SK-N-SH treated with all-trans-retinoic acid at 6 μM for 48 hours (cell line): Measurements from ENCODE around the gene DOCK4.

Source experiments
- ATAC-seq: fragments of 200-7000 bp; cut with Tn5 transposase; 3 replicates; pipeline ENCODE4 v1.9.1; 2020; ENCODE audit warnings: mild to moderate bottlenecking, moderate library complexity
- ARNTL ChIP-seq: fragments of 450-650 bp; formaldehyde crosslinking; IDR thresholded peaks from 2 replicates; pipeline ENCODE4 v1.5.0; 2020; ENCODE audit warnings: low read depth, mild to moderate bottlenecking, moderate library complexity, borderline replicate concordance
- BACH2 ChIP-seq: fragments of 250-450 bp; sonication (Bioruptor Pico); IDR thresholded peaks from 2 replicates; pipeline ENCODE4 v1.9.0; 2021; ENCODE audit warnings: mild to moderate bottlenecking, borderline replicate concordance
- CREB5 ChIP-seq: fragments of 250-450 bp; sonication (Bioruptor Pico); IDR thresholded peaks from 2 replicates; pipeline ENCODE4 v1.5.1; 2020; ENCODE audit warnings: low read depth, mild to moderate bottlenecking, moderate library complexity
- CSRNP3 ChIP-seq: fragments of 250-450 bp; sonication (Bioruptor Pico); IDR thresholded peaks from 2 replicates; pipeline ENCODE4 v1.5.1; 2021; ENCODE audit warnings: mild to moderate bottlenecking, moderate library complexity
- ESRRG ChIP-seq: fragments of 250-450 bp; sonication (Bioruptor Pico); IDR thresholded peaks from 2 replicates; pipeline ENCODE4 v1.6.1; 2021; ENCODE audit warnings: mild to moderate bottlenecking
- GLIS3 ChIP-seq: fragments of 250-450 bp; sonication (Bioruptor Pico); IDR thresholded peaks from 2 replicates; pipeline ENCODE4 v1.5.0; 2020; ENCODE audit warnings: mild to moderate bottlenecking, moderate library complexity
- ISL1 ChIP-seq: fragments of 250-450 bp; sonication (Bioruptor Pico); IDR thresholded peaks from 2 replicates; pipeline ENCODE4 v2.1.2; 2022; ENCODE audit warnings: mild to moderate bottlenecking, moderate library complexity
- OSR1 ChIP-seq: fragments of 250-450 bp; sonication (Bioruptor Pico); IDR thresholded peaks from 2 replicates; pipeline ENCODE4 v1.8.0; 2022; ENCODE audit warnings: moderate library complexity, mild to moderate bottlenecking, inconsistent platforms
- POU6F1 ChIP-seq: fragments of 250-450 bp; sonication (Bioruptor Pico); IDR thresholded peaks from 2 replicates; pipeline ENCODE4 v1.8.0; 2021; ENCODE audit warnings: low read depth, mild to moderate bottlenecking, moderate library complexity, borderline replicate concordance
- PPARA ChIP-seq: fragments of 250-450 bp; sonication (Bioruptor Pico); IDR thresholded peaks from 2 replicates; pipeline ENCODE4 v1.5.0; 2020; ENCODE audit warnings: mild to moderate bottlenecking, borderline replicate concordance
- RARB ChIP-seq: fragments of 250-450 bp; sonication (Bioruptor Pico); IDR thresholded peaks from 2 replicates; pipeline ENCODE4 v1.8.0; 2021; ENCODE audit warnings: mild to moderate bottlenecking, moderate library complexity
- SNAI2 ChIP-seq: fragments of 250-450 bp; sonication (Bioruptor Pico); IDR thresholded peaks from 2 replicates; pipeline ENCODE4 v1.5.0; 2020; ENCODE audit warnings: mild to moderate bottlenecking, moderate library complexity
- TCF4 ChIP-seq: fragments of 250-450 bp; sonication (Bioruptor Pico); IDR thresholded peaks from 2 replicates; pipeline ENCODE4 v1.8.0; 2021; ENCODE audit warnings: mild to moderate bottlenecking, moderate library complexity, borderline replicate concordance
- TSHZ2 ChIP-seq: fragments of 250-450 bp; sonication (Bioruptor Pico); IDR thresholded peaks from 2 replicates; pipeline ENCODE4 v1.5.0; 2020; ENCODE audit warnings: mild to moderate bottlenecking, moderate library complexity
- ZC3H10 ChIP-seq: fragments of 250-450 bp; sonication (Bioruptor Pico); IDR thresholded peaks from 2 replicates; pipeline ENCODE4 v1.5.1; 2021; ENCODE audit warnings: mild to moderate bottlenecking, moderate library complexity
- ZFP30 ChIP-seq: fragments of 450-650 bp; formaldehyde crosslinking; IDR thresholded peaks from 2 replicates; pipeline ENCODE4 v1.5.0; 2022; ENCODE audit warnings: mild to moderate bottlenecking, moderate library complexity
- ZNF565 ChIP-seq: fragments of 450-650 bp; formaldehyde crosslinking; conservative IDR thresholded peaks from 2 replicates; pipeline ENCODE4 v1.5.0; 2020; ENCODE audit warnings: low read depth, mild to moderate bottlenecking, moderate library complexity
- ZNF70 ChIP-seq: fragments of 450-650 bp; formaldehyde crosslinking; IDR thresholded peaks from 2 replicates; pipeline ENCODE4 v1.5.0; 2020; ENCODE audit warnings: mild to moderate bottlenecking, moderate library complexity
- ZNF8 ChIP-seq: fragments of 450-650 bp; formaldehyde crosslinking; IDR thresholded peaks from 2 replicates; pipeline ENCODE4 v1.5.0; 2020; ENCODE audit warnings: mild to moderate bottlenecking, moderate library complexity

The DOCK4 gene

GRCh38 chr7:112070674-112071256, 135.4 kb downstream of the DOCK4 start (continued):
- no peak for TF ChIP-seq TSHZ2 (CRISPR knock-in tag)
- TF ChIP-seq, all 23 proteins: peak for 0

- no peak for ATAC-seq
- TF ChIP-seq TCF4 (no peak), ZC3H10 (CRISPR knock-in tag) (no peak), ISL1 (CRISPR knock-in tag) (no peak), ZFP30 (CRISPR knock-in tag) (no peak), PPARA (CRISPR knock-in tag) (no peak), ZNF70 (CRISPR knock-in tag) (no peak), GLIS3 (CRISPR knock-in tag) (no peak), OSR1 (CRISPR knock-in tag) (no peak), SNAI2 (no peak), ZNF8 (no peak), ZNF565 (CRISPR knock-in tag) (no peak), CREB5 (CRISPR knock-in tag) (no peak), RARB (CRISPR knock-in tag) (no peak), CSRNP3 (CRISPR knock-in tag) (no peak), POU6F1 (CRISPR knock-in tag) (no peak)
Measured at GRCh38 chr7:112069879-112070321, 136.3 kb downstream of the DOCK4 start.

GRCh38 chr7:112068967-112069366, 137.2 kb downstream of the DOCK4 start:
- no peak for TF ChIP-seq ZFP30 (CRISPR knock-in tag)
- no peak for TF ChIP-seq CSRNP3 (CRISPR knock-in tag)
- TF ChIP-seq, all 23 proteins: peak for 0
- no peak for ATAC-seq

- TF ChIP-seq ARNTL (no peak), ZNF565 (CRISPR knock-in tag) (no peak), ISL1 (CRISPR knock-in tag) (no peak), ESRRG (CRISPR knock-in tag) (no peak), RARB (CRISPR knock-in tag) (no peak), ZFP30 (CRISPR knock-in tag) (no peak), TSHZ2 (CRISPR knock-in tag) (no peak), BACH2 (no peak), ZC3H10 (CRISPR knock-in tag) (no peak), POU6F1 (CRISPR knock-in tag) (no peak)
Measured at GRCh38 chr7:112067632-112068540, 138.3 kb downstream of the DOCK4 start.

More at GRCh38 chr7:112067632-112068540, 138.3 kb downstream of the DOCK4 start:
- no peak; the same call in 2 of the 3 replicates for ATAC-seq
